ENCODE data around the gene TCF12.

The TCF12 gene

GRCh38 chr15:57312318-57313133 lies 394.1 kb downstream of the TCF12 start:
- ChIA-PET POLR2A (no interaction called here), CTCF (interaction anchor here (1.8 to 2.0 kb wide), 2 partner anchors 15 to 166 kb away, joined by 4 to 8 read pairs; no protein-coding TSS in a partner anchor)
- DNase-seq (ENCODE audit: low read depth, low spot score), result no peak
- no peak overlapping the region for H3K4me3 ChIP-seq (ENCODE audit: low read depth, low read length)
- no peak for TF ChIP-seq CTCF (IDR thresholded peaks at IDR 0.05; ENCODE audit: insufficient read depth, low read length, missing control alignments)

- no peak for DNase-seq (ENCODE audit: low read depth, low spot score)
- POLR2A ChIA-PET, result no interaction called here
- H3K4me3 ChIP-seq (ENCODE audit: low read depth, low read length), result no peak overlapping the region
- CTCF ChIA-PET, result interaction anchor here (1.8 kb wide), 1 partner anchor 14 kb away, joined by 4 read pairs; no protein-coding TSS in a partner anchor
- no peak for TF ChIP-seq CTCF (IDR thresholded peaks at IDR 0.05; ENCODE audit: insufficient read depth, low read length, missing control alignments)
These were observed 394.7 kb downstream of the TCF12 start for GRCh38 chr15:57313134-57313483.

GRCh38 chr15:57314221-57314620 lies 395.8 kb downstream of the TCF12 start:
- ChIA-PET POLR2A (no interaction called here), CTCF (interaction anchor here (1.0 to 2.3 kb wide), 4 partner anchors 8 to 823 kb away, joined by 3 to 15 read pairs (median 4); no protein-coding TSS in a partner anchor)
- TF ChIP-seq CTCF (IDR thresholded peaks at IDR 0.05; ENCODE audit: insufficient read depth, low read length, missing control alignments), result no peak
- no peak for DNase-seq (ENCODE audit: low read depth, low spot score)
- H3K4me3 ChIP-seq (ENCODE audit: low read depth, low read length), result no peak overlapping the region

GRCh38 chr15:57316451-57316850 lies 398.0 kb downstream of the TCF12 start:
- no peak for DNase-seq (ENCODE audit: low read depth, low spot score)
- ChIA-PET POLR2A (no interaction called here), CTCF (interaction anchor here (2.3 kb wide), 1 partner anchor 10 kb away, joined by 15 read pairs; no protein-coding TSS in a partner anchor)
- TF ChIP-seq CTCF (IDR thresholded peaks at IDR 0.05; ENCODE audit: insufficient read depth, low read length, missing control alignments), result no peak
- no peak overlapping the region for H3K4me3 ChIP-seq (ENCODE audit: low read depth, low read length)

- CTCF ChIA-PET, result interaction anchor here (0.6 to 2.2 kb wide), 3 partner anchors 12 to 15 kb away, joined by 3 to 12 read pairs (median 3); no protein-coding TSS in a partner anchor
- POLR2A ChIA-PET, result no interaction called here
- no peak for TF ChIP-seq CTCF (IDR thresholded peaks at IDR 0.05; ENCODE audit: insufficient read depth, low read length, missing control alignments)
- H3K4me3 ChIP-seq (ENCODE audit: low read depth, low read length), result no peak overlapping the region
- no peak for DNase-seq (ENCODE audit: low read depth, low spot score)
These were observed 400.9 kb downstream of the TCF12 start for GRCh38 chr15:57319226-57319918.
